Neuronal stem cell (in vitro differentiated cells): ENCODE measurements around the gene RITA1.
A peak's percentile ranks its signal among the peaks of the same experiment; 100 is the strongest.

ENCODE experiments used
- DNase-seq: peaks from one replicate; pipeline ENCODE4 v3.0.0-alpha.2; 2013; ENCODE audit warnings: low spot score
- H2AFZ ChIP-seq: one replicate; pipeline ENCODE4 v1.6.1; 2013; ENCODE audit warnings: mild to moderate bottlenecking, low read length, inconsistent platforms
- H2AK5ac ChIP-seq: 2 replicates; pipeline ENCODE4 v1.6.1; 2013; ENCODE audit warnings: low read depth, mild to moderate bottlenecking, inconsistent platforms, low read length, moderate library complexity, mixed read lengths
- H2BK120ac ChIP-seq: 2 replicates; pipeline ENCODE4 v1.6.1; 2013; ENCODE audit warnings: low read depth, mild to moderate bottlenecking, inconsistent platforms, low read length, moderate library complexity, mixed read lengths
- H2BK12ac ChIP-seq: one replicate; pipeline ENCODE4 v1.6.1; 2013; ENCODE audit warnings: low read length, inconsistent platforms
- H2BK15ac ChIP-seq: 2 replicates; pipeline ENCODE4 v1.6.1; 2013; ENCODE audit warnings: mild to moderate bottlenecking, low read length, inconsistent platforms, mixed read lengths
- H2BK5ac ChIP-seq: one replicate; pipeline ENCODE4 v1.6.1; 2013; ENCODE audit warnings: inconsistent platforms, mild to moderate bottlenecking, low read length, moderate library complexity
- H3K14ac ChIP-seq: one replicate; pipeline ENCODE4 v1.6.1; 2013; ENCODE audit warnings: low read length, inconsistent platforms
- H3K18ac ChIP-seq: 2 replicates; pipeline ENCODE4 v1.6.1; 2013; ENCODE audit warnings: low read length, inconsistent platforms
- H3K23ac ChIP-seq: 2 replicates; pipeline ENCODE4 v1.6.1; 2013; ENCODE audit warnings: low read depth, mild to moderate bottlenecking, mixed read lengths, low read length, inconsistent platforms; ENCODE audit not compliant: poor library complexity
- H3K27ac ChIP-seq: replicated peaks from 3 replicates; pipeline ENCODE4 v1.5.1; 2013; ENCODE audit warnings: low read length, inconsistent platforms
- H3K27me3 ChIP-seq, 3 experiments: 2 replicates each; pipeline ENCODE4 v1.6.1; 2013; ENCODE audit warnings: low read length in 3 of 3, mild to moderate bottlenecking in 2 of 3, inconsistent platforms in 1 of 3, low read depth in 1 of 3, mixed read lengths in 1 of 3, moderate library complexity in 1 of 3; ENCODE audit not compliant: control insufficient read depth in 3 of 3, insufficient read depth in 3 of 3
- H3K36me3 ChIP-seq, 2 donors: replicated peaks in 1 of 2; 2 replicates each; pipeline ENCODE4 v1.6.1; 2013; ENCODE audit warnings: low read length in 2 of 2; ENCODE audit not compliant: control insufficient read depth in 2 of 2, insufficient read depth in 2 of 2
- H3K4ac ChIP-seq: 2 replicates; pipeline ENCODE4 v1.6.1; 2013; ENCODE audit warnings: inconsistent platforms, mild to moderate bottlenecking, low read length, moderate library complexity
- H3K4me1 ChIP-seq, 2 donors: 1 replicate in 1 of 2; 2 replicates in 1 of 2; pipeline ENCODE4 v1.6.1; 2013; ENCODE audit warnings: low read length in 2 of 2, low read depth in 1 of 2; ENCODE audit not compliant: control insufficient read depth in 2 of 2, insufficient read depth in 1 of 2
- H3K4me2 ChIP-seq: one replicate; pipeline ENCODE4 v1.6.1; 2013; ENCODE audit warnings: mild to moderate bottlenecking, low read length, inconsistent platforms; ENCODE audit not compliant: insufficient read depth, poor library complexity, severe bottlenecking
- H3K4me3 ChIP-seq, 2 donors: 2 replicates each; pipeline ENCODE4 v1.5.1; 2013; ENCODE audit warnings: low read length in 2 of 2, mild to moderate bottlenecking in 2 of 2, inconsistent platforms in 1 of 2, moderate library complexity in 1 of 2
- H3K79me1 ChIP-seq: one replicate; pipeline ENCODE4 v1.6.1; 2013; ENCODE audit warnings: low read depth, mild to moderate bottlenecking, inconsistent platforms, low read length, moderate library complexity
- H3K9ac ChIP-seq: one replicate; pipeline ENCODE4 v1.6.1; 2013; ENCODE audit warnings: mild to moderate bottlenecking, low read depth, low read length, inconsistent platforms; ENCODE audit not compliant: poor library complexity
- H3K9me3 ChIP-seq, 2 donors: replicated peaks in 1 of 2; 2 replicates each; pipeline versions ENCODE3 to v1.6.1; 2013; ENCODE audit warnings: low read length in 2 of 2, mild to moderate bottlenecking in 2 of 2, inconsistent platforms in 1 of 2, low read depth in 1 of 2, mixed read lengths in 1 of 2, moderate library complexity in 1 of 2; ENCODE audit not compliant: control insufficient read depth in 2 of 2, insufficient read depth in 1 of 2
- H4K8ac ChIP-seq: one replicate; pipeline ENCODE4 v1.6.1; 2013; ENCODE audit warnings: low read depth, mild to moderate bottlenecking, inconsistent platforms, low read length, moderate library complexity
- H4K91ac ChIP-seq: one replicate; pipeline ENCODE4 v1.6.1; 2013; ENCODE audit warnings: low read length, low read depth, mild to moderate bottlenecking, inconsistent platforms; ENCODE audit not compliant: poor library complexity
- WGBS, 2 donors: extraction: QIAGEN DNeasy Blood & Tissue Kit; methylation state at CpG; one replicate each; pipeline ENCODE4 v1.1.7; 2013; ENCODE audit warnings: missing lambda C conversion rate in 2 of 2, mixed read lengths in 1 of 2; ENCODE audit not compliant: insufficient read length in 2 of 2, insufficient replicate concordance in 1 of 2; ENCODE audit errors: extremely low coverage in 2 of 2; 5-methylcytosine and 5-hydroxymethylcytosine counted together

The RITA1 gene

DNA sequence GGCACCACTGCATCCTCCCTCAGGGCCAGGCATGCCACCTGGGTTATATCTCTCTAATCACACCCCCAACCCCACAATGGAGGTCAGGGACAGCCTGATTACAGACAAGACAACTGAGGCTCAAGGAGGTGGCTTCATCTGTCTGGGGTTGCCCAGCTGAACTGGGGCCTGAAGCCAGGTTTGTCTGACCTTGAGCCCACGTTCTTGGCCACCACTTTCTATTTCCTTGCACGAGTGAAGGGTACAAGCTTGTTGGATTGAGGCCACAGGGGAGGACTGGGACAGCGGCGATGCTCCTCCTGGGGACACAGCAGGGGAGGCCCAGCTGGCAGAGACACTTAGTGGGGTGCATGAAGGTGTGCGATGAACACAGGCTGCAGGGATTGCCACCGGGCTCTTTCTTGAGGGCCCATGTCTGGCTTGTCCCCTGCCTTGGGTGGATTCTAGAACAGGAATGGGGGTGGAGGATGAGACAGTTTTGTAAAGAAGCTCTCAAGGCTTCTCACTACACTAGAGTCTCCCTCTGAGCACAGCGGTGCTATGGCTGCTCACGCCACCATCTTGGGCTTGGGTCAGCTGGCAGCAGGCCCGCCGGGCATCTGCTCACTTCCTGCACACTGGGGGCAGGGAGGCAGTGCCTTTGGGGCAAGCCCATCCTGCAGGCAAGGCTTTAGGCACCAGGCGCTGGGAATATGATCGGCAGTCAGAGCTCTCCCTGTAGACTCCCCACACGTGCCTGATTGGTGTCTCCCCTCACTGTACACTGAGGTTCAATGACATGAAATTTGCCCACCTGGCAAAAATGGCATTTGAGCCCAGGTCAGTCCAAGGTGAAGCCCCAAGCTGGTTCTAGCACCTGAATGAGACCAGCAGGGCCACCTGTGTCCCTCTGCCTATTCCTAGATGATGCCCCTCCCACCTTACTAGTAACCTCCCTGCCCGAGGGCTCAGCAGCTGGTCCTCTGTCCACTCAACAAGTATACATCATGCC, 16.0 kb downstream of the RITA1 start:
- whole genome bisulfite sequencing, 2 donors = no CpG with 5 or more reads among the region's 14 CpGs
- Histone ChIP-seq H3K4me2 (no peak overlapping the region), H3K9ac (no peak overlapping the region), H2AK5ac (peak overlapping the region; percentile 36), H3K18ac (no peak overlapping the region), H2BK15ac (no peak overlapping the region), H3K4ac (no peak overlapping the region), H4K91ac (no peak overlapping the region), H3K23ac (no peak overlapping the region), H2AFZ (no peak overlapping the region), H3K27me3 (no peaks in the 10 kb centered on the region), H3K36me3 (no peaks in the 10 kb centered on the region), H3K4me3 (no peak overlapping the region), H3K14ac (no peak overlapping the region), H2BK5ac (no peak overlapping the region), H3K9me3 (peaks cover 0 to 4% of the 10 kb centered on the region in 2 donors), H2BK120ac (no peak overlapping the region), H3K27ac (no peak overlapping the region), H3K79me1 (no peaks in the 10 kb centered on the region), H3K4me1 (peaks cover 0 to 1% of the 10 kb centered on the region in 2 donors), H2BK12ac (no peak overlapping the region), H4K8ac (peak overlapping the region; percentile 98)
- no peak for DNase-seq

GRCh38 chr12:113202300-113203075, 17.0 kb downstream of the RITA1 start:
- no peak overlapping the region for H2AFZ ChIP-seq
- WGBS, 2 donors = no CpG with 5 or more reads among the region's 4 CpGs
- DNase-seq = no peak

GRCh38 chr12:113203852-113204760, 18.6 kb downstream of the RITA1 start:
- H3K4me1 ChIP-seq = no peaks in the 10 kb centered on the region
- H3K27me3 ChIP-seq = no peaks in the 10 kb centered on the region
- no peak overlapping the region for H2BK5ac ChIP-seq
- H3K23ac ChIP-seq = no peak overlapping the region
- H3K4ac ChIP-seq = no peak overlapping the region
- H3K4me3 ChIP-seq = no peak overlapping the region
- no peak overlapping the region for H3K4me2 ChIP-seq
- H2BK15ac ChIP-seq = no peak overlapping the region
- no peak overlapping the region for H2BK12ac ChIP-seq
- H4K8ac ChIP-seq = no peak overlapping the region
- peaks cover 0 to 7% of the 10 kb centered on the region in 2 donors for H3K9me3 ChIP-seq
- H3K14ac ChIP-seq = no peak overlapping the region
- no peak overlapping the region for H2AFZ ChIP-seq
- DNase-seq = no peak
- H3K79me1 ChIP-seq = no peaks in the 10 kb centered on the region
- H2BK120ac ChIP-seq = no peak overlapping the region
- no peak overlapping the region for H3K9ac ChIP-seq
- H3K36me3 ChIP-seq = no peaks in the 10 kb centered on the region
- H3K27ac ChIP-seq = no peak overlapping the region
- H2AK5ac ChIP-seq = no peak overlapping the region
- no CpG with 5 or more reads among the region's 8 CpGs for WGBS, 2 donors
- H4K91ac ChIP-seq = no peak overlapping the region
- H3K18ac ChIP-seq = no peak overlapping the region

More at GRCh38 chr12:113202300-113203075, 17.0 kb downstream of the RITA1 start:
- H2BK5ac ChIP-seq = no peak overlapping the region
- no peak overlapping the region for H4K91ac ChIP-seq
- H2AK5ac ChIP-seq = no peak overlapping the region
- H3K9ac ChIP-seq = no peak overlapping the region
- no peaks in the 10 kb centered on the region for H3K4me1 ChIP-seq
- H3K4me3 ChIP-seq = no peak overlapping the region
- H3K4ac ChIP-seq = no peak overlapping the region
- no peak overlapping the region for H3K4me2 ChIP-seq
- no peaks in the 10 kb centered on the region for H3K79me1 ChIP-seq
- no peaks in the 10 kb centered on the region for H3K36me3 ChIP-seq
- H4K8ac ChIP-seq = no peak overlapping the region
- no peak overlapping the region for H3K23ac ChIP-seq
- H3K14ac ChIP-seq = no peak overlapping the region
- no peak overlapping the region for H3K27ac ChIP-seq
- H3K27me3 ChIP-seq = no peaks in the 10 kb centered on the region
- H3K9me3 ChIP-seq = peaks cover 0 to 7% of the 10 kb centered on the region in 2 donors
- H2BK120ac ChIP-seq = no peak overlapping the region
- H3K18ac ChIP-seq = no peak overlapping the region
- H2BK15ac ChIP-seq = no peak overlapping the region
- no peak overlapping the region for H2BK12ac ChIP-seq
